ENCODE results near the gene SGCE.

Gene SGCE

DNA sequence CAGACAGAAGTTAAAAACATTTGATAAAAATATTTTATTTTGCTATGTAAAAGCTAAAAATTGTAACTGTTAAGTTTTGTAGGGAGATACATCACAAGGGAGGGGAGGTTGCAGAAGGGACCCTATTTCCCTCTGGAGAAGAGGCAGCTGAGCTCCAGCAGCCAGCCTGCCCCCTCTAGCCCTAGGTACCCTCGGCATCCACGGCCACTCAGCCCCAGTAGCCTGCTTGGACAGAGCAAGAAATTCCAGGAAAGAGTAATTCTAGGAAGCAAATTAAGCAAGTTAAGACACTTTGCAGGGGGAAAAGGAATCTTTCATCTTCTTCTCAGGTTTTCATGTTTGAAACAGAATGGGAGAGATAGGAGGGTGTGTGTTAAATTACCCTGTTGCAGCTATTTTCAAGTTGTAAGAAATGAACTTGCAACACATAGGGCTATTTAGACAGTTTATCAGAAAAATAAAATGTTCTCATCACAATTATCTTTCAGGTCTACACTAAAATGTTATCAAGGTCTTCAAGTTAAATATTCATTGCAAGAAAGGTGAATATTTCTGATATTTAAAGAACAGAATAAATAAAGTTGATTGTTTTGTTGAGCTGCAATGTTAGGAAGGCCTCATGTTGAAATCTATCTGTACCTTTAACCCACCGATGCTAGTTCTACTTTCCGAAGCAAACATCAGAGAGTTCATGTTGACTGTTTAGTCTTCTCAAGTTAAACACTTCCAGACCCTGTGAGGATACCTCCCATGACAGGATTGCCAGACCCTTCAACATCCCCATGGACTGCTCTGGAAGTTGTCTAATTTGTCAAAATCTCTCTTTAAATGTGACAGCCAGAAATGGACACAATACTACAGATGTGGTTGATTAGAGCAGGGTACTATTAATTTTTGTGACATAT lies 5.5 kb downstream of the SGCE start:
- DNase-seq (ENCODE audit: low read depth): no peak
- TF ChIP-seq, protein P1, sequence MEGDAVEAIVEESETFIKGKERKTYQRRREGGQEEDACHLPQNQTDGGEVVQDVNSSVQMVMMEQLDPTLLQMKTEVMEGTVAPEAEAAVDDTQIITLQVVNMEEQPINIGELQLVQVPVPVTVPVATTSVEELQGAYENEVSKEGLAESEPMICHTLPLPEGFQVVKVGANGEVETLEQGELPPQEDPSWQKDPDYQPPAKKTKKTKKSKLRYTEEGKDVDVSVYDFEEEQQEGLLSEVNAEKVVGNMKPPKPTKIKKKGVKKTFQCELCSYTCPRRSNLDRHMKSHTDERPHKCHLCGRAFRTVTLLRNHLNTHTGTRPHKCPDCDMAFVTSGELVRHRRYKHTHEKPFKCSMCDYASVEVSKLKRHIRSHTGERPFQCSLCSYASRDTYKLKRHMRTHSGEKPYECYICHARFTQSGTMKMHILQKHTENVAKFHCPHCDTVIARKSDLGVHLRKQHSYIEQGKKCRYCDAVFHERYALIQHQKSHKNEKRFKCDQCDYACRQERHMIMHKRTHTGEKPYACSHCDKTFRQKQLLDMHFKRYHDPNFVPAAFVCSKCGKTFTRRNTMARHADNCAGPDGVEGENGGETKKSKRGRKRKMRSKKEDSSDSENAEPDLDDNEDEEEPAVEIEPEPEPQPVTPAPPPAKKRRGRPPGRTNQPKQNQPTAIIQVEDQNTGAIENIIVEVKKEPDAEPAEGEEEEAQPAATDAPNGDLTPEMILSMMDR (IDR thresholded peaks at IDR 0.05; ENCODE audit: low read length, missing control alignments): no peak
- H3K4me3 ChIP-seq (replicated peaks; ENCODE audit: low read depth, low read length): no peak overlapping the region

DNA sequence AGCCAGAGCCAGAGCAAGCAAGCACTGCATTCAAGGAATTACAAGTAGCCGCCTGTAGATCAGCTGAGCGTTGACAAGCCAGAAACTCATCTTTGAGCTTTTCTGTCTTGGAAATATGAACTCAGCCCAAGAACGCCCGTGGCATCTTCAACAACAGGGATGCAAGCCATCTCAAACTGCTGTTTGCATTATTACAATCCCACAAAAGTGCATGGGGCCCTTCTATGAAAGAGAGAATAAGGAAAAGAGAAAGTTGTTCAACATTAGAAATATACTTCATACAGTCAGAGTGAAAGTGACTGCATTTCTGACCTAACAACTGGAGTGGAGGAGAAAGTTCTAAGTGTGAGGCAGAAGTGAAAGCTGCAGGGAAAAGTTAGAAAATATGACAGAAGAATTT lies 6.5 kb downstream of the SGCE start:
- H3K4me3 ChIP-seq (replicated peaks; ENCODE audit: low read depth, low read length): peak overlapping the region; percentile 29
- TF ChIP-seq, protein P1 (IDR thresholded peaks at IDR 0.05; ENCODE audit: low read length, missing control alignments): no peak
- DNase-seq (ENCODE audit: low read depth): peak; percentile 25

DNA sequence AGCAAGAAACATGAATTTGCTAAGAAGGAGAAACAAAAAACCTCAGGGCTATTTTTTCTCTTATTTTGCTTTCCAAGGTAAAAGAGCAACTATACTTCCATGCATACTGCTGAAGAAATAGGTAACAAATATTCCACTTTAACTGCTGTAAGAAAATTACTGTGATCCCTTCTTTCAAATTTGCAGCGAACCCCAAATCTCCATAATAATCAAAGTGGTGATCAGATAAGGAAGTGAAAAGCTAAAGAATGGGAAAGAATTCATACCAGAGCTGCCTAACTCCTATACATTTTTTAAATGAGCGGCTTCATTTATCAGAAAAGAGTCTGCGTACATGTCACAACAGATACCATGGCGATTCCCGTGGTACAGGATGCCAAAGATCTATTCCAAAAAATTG lies 7.2 kb downstream of the SGCE start:
- no peak for DNase-seq (ENCODE audit: low read depth)
- H3K4me3 ChIP-seq (replicated peaks; ENCODE audit: low read depth, low read length): no peak overlapping the region
- TF ChIP-seq, protein P1 (IDR thresholded peaks at IDR 0.05; ENCODE audit: low read length, missing control alignments): no peak

DNA sequence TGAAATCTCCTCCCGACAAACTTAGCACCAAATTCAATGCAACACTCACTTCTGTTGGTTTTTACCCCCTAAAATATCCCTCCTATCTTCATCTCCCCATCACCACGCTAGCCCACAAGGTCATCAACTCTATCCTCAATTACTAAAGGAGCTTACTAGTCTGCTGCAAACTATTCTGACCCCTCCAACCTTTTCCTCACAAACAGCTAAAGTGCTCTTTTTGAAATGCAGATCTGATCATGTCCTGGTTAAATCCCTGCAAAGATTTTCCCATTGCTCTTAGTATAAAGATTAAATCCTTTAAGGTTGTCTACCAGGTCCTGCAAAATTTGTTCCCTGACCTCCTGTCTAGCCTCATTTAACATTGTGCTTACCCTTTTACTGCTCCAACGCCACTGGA lies 8.6 kb downstream of the SGCE start:
- no peak overlapping the region for H3K4me3 ChIP-seq (replicated peaks; ENCODE audit: low read depth, low read length)
- TF ChIP-seq, protein P1 (IDR thresholded peaks at IDR 0.05; ENCODE audit: low read length, missing control alignments): no peak
- no peak for DNase-seq (ENCODE audit: low read depth)

DNA sequence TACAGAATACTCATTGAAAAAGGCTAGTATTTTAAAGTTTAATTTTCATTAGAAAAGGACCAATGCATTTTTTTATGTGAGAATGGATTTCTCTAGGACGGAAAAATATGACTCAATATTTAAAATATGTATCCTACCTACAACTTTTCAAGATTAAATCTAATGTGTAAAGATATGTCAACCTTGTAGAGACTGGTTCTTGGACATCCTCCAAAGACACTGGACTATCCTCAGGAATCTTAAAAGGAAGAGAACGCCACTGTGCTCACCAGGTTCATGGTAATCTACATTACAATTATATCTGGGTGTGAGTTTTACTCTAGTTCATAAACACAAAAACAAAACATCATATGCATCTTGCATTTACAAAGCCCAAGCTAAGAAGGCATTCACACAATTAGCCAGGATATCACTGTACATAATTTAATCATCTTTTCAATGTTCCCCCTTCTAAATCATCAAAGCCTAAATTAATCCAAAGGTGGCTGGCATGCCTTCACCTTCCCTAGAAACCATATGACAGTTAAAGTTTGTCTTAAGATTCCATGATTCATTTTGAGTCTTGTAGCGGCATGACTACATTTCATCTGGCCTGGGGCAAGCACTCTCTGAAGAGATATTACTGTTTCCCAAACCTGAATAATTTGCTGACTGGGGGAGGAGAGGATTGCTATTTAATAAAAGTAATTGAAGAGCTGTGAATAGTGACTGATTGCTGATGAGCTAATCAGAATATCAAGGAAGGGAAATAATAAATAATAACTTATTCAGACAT lies 12.0 kb downstream of the SGCE start:
- DNase-seq (ENCODE audit: low read depth): no peak
- no peak overlapping the region for H3K4me3 ChIP-seq (replicated peaks; ENCODE audit: low read depth, low read length)
- TF ChIP-seq, protein P1 (IDR thresholded peaks at IDR 0.05; ENCODE audit: low read length, missing control alignments): no peak

DNA sequence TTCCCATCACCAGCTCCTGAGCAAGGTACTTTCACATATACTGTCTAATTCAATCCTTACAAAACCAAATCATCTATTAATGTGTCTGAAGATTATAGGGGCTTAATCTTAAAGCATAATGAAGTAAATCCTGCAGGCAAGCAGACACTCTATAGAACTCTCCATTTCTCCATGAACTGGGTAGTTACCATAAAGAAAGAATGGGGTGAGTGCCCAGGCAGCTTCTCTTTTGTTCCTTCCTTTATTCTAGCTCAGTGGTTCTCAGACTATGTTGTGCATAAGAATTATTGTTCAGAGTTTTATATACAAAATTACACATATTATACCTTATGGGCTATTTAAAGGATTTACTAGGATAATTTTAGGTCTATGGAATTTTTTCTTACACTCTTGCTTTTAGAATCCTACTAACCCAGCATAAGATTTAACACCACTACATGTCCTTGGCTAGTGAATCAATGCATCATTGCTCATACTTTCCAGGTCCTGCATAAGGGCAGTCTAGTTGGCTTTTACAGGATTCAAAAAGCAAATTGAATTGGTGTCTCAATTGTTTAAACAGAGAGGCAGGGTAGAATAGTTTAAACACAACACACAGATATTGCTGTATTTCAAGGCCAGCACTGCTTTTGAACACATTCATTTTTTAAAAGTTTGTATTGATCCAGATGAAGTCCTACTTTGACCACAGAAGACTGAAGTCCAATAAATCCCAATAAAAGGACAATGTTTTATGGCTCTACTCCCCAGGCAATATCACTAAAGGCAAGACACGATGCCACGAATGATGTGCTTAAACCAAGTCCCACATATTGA lies 12.9 kb downstream of the SGCE start:
- TF ChIP-seq, protein P1 (IDR thresholded peaks at IDR 0.05; ENCODE audit: low read length, missing control alignments): no peak
- no peak for DNase-seq (ENCODE audit: low read depth)

More for the DNA sequence above, 12.9 kb downstream of the SGCE start:
- H3K4me3 ChIP-seq (replicated peaks; ENCODE audit: low read depth, low read length): no peak overlapping the region

All from fibroblast of pulmonary artery (primary cell).